ENCODE results near the gene CDH2.

DNA sequence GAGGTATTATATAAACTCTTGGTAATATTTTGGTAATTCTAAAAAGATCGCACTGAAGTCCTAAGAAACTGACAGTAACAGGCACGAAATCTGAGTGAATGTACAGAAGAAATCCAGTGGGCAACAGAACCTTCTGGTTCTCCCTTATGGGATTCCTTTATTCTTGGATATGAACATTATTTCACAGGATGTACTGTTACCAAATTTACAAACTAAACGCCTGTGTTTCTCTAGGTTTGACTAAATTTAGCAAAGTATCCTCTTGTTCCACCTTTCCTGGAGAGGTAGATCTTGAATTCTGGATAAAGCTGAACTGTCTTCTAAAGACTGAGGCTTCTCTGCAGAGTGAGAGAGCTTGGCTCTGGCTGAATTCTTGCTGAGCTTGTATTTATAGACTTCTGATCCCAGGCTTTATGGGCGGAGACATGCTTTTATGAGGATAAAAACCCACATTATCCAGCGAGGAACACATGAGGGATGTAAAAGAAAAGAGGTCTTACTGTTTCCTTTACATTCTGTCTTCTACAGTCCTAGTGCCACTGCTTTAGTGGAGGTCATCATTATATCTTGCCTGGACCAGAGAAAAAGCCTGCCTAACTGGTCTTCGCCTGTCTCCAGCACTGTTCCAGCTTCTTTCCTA, 220.8 kb downstream of the CDH2 start:
- TF ChIP-seq, protein P1, sequence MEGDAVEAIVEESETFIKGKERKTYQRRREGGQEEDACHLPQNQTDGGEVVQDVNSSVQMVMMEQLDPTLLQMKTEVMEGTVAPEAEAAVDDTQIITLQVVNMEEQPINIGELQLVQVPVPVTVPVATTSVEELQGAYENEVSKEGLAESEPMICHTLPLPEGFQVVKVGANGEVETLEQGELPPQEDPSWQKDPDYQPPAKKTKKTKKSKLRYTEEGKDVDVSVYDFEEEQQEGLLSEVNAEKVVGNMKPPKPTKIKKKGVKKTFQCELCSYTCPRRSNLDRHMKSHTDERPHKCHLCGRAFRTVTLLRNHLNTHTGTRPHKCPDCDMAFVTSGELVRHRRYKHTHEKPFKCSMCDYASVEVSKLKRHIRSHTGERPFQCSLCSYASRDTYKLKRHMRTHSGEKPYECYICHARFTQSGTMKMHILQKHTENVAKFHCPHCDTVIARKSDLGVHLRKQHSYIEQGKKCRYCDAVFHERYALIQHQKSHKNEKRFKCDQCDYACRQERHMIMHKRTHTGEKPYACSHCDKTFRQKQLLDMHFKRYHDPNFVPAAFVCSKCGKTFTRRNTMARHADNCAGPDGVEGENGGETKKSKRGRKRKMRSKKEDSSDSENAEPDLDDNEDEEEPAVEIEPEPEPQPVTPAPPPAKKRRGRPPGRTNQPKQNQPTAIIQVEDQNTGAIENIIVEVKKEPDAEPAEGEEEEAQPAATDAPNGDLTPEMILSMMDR (IDR thresholded peaks at IDR 0.05): no peak
- no peak for TF ChIP-seq POLR2A (IDR thresholded peaks at IDR 0.05)

Data from lower leg skin (tissue), 3 donors.